H1 (cell line): ENCODE measurements around the gene PRRT1B. TPM values are rescaled to one million over a fixed set of nuclear protein-coding genes. Genes with fewer than 3 reads are reported as not detected.

Experiments used
- CTCF ChIA-PET: fragments of 300-600 bp; sonication (Branson Sonifier 250); formaldehyde crosslinking; loops from one replicate; lab custom pipeline; 2021; ENCODE audit not compliant: partially characterized antibody; lab: Charles Lee
- POLR2A ChIA-PET: fragments of 300-600 bp; sonication (Branson Sonifier 250); formaldehyde crosslinking; loops from one replicate; lab custom pipeline; 2021; ENCODE audit warnings: inconsistent platforms; ENCODE audit not compliant: partially characterized antibody; lab: Charles Lee
- DNase-seq, 2 experiments: peaks; one replicate each; pipeline versions ENCODE4 v3.0.0 to v3.0.0-alpha.2; 2010 to 2022; ENCODE audit warnings: low spot score in 2 of 2, low read depth in 1 of 2, mixed read lengths in 1 of 2
- FAIRE-seq: peaks from 2 replicates; lab custom pipeline; 2011; peaks lifted over from hg19 to GRCh38; lab: Jason Lieb, UNC
- H2AFZ ChIP-seq: 2 replicates; pipeline ENCODE4 v1.8.1; 2012; ENCODE audit warnings: low read length, inconsistent platforms
- H2AK5ac ChIP-seq: 2 replicates; pipeline ENCODE4 v1.6.1; 2013; ENCODE audit warnings: low read depth, low read length
- H2BK120ac ChIP-seq: replicated peaks from 2 replicates; pipeline ENCODE3; 2013; ENCODE audit warnings: low read depth, low read length, inconsistent platforms
- H2BK12ac ChIP-seq: 2 replicates; pipeline ENCODE4 v1.6.1; 2013; ENCODE audit warnings: low read depth, low read length
- H2BK15ac ChIP-seq: 2 replicates; pipeline ENCODE4 v1.6.1; 2013; ENCODE audit warnings: low read length
- H2BK20ac ChIP-seq: 2 replicates; pipeline ENCODE4 v1.6.1; 2013; ENCODE audit warnings: low read length
- H2BK5ac ChIP-seq: 2 replicates; pipeline ENCODE4 v1.6.1; 2013; ENCODE audit warnings: low read depth, low read length
- H3K14ac ChIP-seq: 2 replicates; pipeline ENCODE4 v1.6.1; 2013; ENCODE audit warnings: inconsistent platforms; ENCODE audit not compliant: insufficient read length
- H3K18ac ChIP-seq: 2 replicates; pipeline ENCODE4 v1.6.1; 2013; ENCODE audit warnings: low read length; ENCODE audit errors: extremely low read depth
- H3K23ac ChIP-seq: 2 replicates; pipeline ENCODE4 v1.6.1; 2013; ENCODE audit warnings: inconsistent platforms; ENCODE audit not compliant: insufficient read length
- H3K23me2 ChIP-seq: 2 replicates; pipeline ENCODE4 v1.6.1; 2013; ENCODE audit warnings: low read depth, low read length
- H3K27ac ChIP-seq: 2 replicates; pipeline ENCODE4 v1.6.1; 2011; ENCODE audit warnings: low read depth, low read length, inconsistent platforms
- H3K27me3 ChIP-seq, 4 experiments: replicated peaks in 1 of 4; 1 replicate in 1 of 4; 2 replicates in 3 of 4; pipeline versions ENCODE4 v1.6.1 to v1.8.1; 2011 to 2013; ENCODE audit warnings: low read length in 3 of 4, mild to moderate bottlenecking in 3 of 4, inconsistent platforms in 2 of 4, mixed read lengths in 2 of 4, moderate library complexity in 1 of 4; ENCODE audit not compliant: control insufficient read depth in 3 of 4, insufficient read depth in 3 of 4; ENCODE audit errors: extremely low read depth in 1 of 4
- H3K36me3 ChIP-seq, 4 experiments: 2 replicates each; pipeline versions ENCODE4 v1.6.1 to v1.8.1; 2011 to 2013; ENCODE audit warnings: mild to moderate bottlenecking in 4 of 4, low read length in 3 of 4, moderate library complexity in 2 of 4, control low read depth in 1 of 4, inconsistent platforms in 1 of 4; ENCODE audit not compliant: insufficient read depth in 4 of 4, control insufficient read depth in 2 of 4
- H3K4ac ChIP-seq: replicated peaks from 2 replicates; pipeline ENCODE3; 2013; ENCODE audit warnings: low read length, low read depth, mixed read lengths, inconsistent platforms; ENCODE audit not compliant: insufficient read length
- H3K4me1 ChIP-seq, 4 experiments: replicated peaks in 1 of 4; 1 replicate in 1 of 4; 2 replicates in 3 of 4; pipeline versions ENCODE4 v1.6.1 to v1.8.1; 2011 to 2013; ENCODE audit warnings: low read length in 3 of 4, inconsistent platforms in 2 of 4, mixed read lengths in 1 of 4; ENCODE audit not compliant: insufficient read depth in 4 of 4, control insufficient read depth in 3 of 4
- H3K4me2 ChIP-seq, 2 experiments: 2 replicates each; pipeline versions ENCODE4 v1.6.1 to v1.8.1; 2011 to 2013; ENCODE audit warnings: low read depth in 2 of 2, low read length in 2 of 2, control low read depth in 1 of 2, inconsistent platforms in 1 of 2, mild to moderate bottlenecking in 1 of 2; ENCODE audit not compliant: insufficient read depth in 1 of 2
- H3K4me3 ChIP-seq, 4 experiments: fragments of 200-600, 300-600 bp in 1 of 4; sonication (generic), shearing (Covaris generic), sonication (Bioruptor Twin) in 1 of 4; 2 replicates each; pipeline versions ENCODE4 v1.5.1 to v1.8.1; 2011 to 2016; ENCODE audit warnings: low read length in 4 of 4, low read depth in 3 of 4, control low read depth in 2 of 4, inconsistent platforms in 2 of 4, mild to moderate bottlenecking in 2 of 4, mixed read lengths in 1 of 4, moderate library complexity in 1 of 4; ENCODE audit not compliant: insufficient read depth in 2 of 4; ENCODE audit errors: extremely low read depth in 1 of 4
- H3K56ac ChIP-seq: replicated peaks from 2 replicates; pipeline ENCODE3; 2013; ENCODE audit warnings: low read depth, mild to moderate bottlenecking, mixed read lengths, low read length, inconsistent platforms; ENCODE audit not compliant: insufficient read length
- H3K79me1 ChIP-seq: 2 replicates; pipeline ENCODE4 v1.6.1; 2013; ENCODE audit warnings: low read depth, low read length, control low read depth
- H3K79me2 ChIP-seq, 2 experiments: 2 replicates each; pipeline versions ENCODE4 v1.6.1 to v1.8.1; 2012 to 2013; ENCODE audit warnings: low read length in 2 of 2, mild to moderate bottlenecking in 2 of 2, inconsistent platforms in 1 of 2; ENCODE audit not compliant: insufficient read depth in 2 of 2, control insufficient read depth in 1 of 2
- H3K9ac ChIP-seq, 4 experiments: replicated peaks in 1 of 4; 1 replicate in 1 of 4; 2 replicates in 3 of 4; pipeline versions ENCODE4 v1.6.1 to v1.8.1; 2011 to 2013; ENCODE audit warnings: low read depth in 3 of 4, low read length in 3 of 4, control low read depth in 2 of 4, mild to moderate bottlenecking in 2 of 4, moderate library complexity in 2 of 4, inconsistent platforms in 1 of 4; ENCODE audit errors: extremely low read depth in 1 of 4
- H3K9me3 ChIP-seq, 2 experiments: 2 replicates each; pipeline versions ENCODE4 v1.6.1 to v1.8.1; 2012 to 2013; ENCODE audit warnings: mild to moderate bottlenecking in 2 of 2, moderate library complexity in 2 of 2, control low read depth in 1 of 2, inconsistent platforms in 1 of 2, low read depth in 1 of 2, low read length in 1 of 2, mixed read lengths in 1 of 2; ENCODE audit not compliant: insufficient read depth in 2 of 2
- H4K20me1 ChIP-seq, 2 experiments: replicated peaks in 1 of 2; 2 replicates each; pipeline versions ENCODE3 to v1.8.1; 2011 to 2013; ENCODE audit warnings: inconsistent platforms in 2 of 2, low read length in 2 of 2, mild to moderate bottlenecking in 1 of 2; ENCODE audit not compliant: insufficient read depth in 2 of 2, control insufficient read depth in 1 of 2
- H4K5ac ChIP-seq: 2 replicates; pipeline ENCODE4 v1.6.1; 2013; ENCODE audit warnings: low read length, low read depth, mixed read lengths, inconsistent platforms; ENCODE audit not compliant: insufficient read length
- H4K8ac ChIP-seq: 2 replicates; pipeline ENCODE4 v1.8.0; 2013; ENCODE audit warnings: mild to moderate bottlenecking, moderate library complexity, low read length, inconsistent platforms; ENCODE audit not compliant: insufficient read depth; ENCODE audit errors: extremely low read depth
- H4K91ac ChIP-seq: replicated peaks from 2 replicates; pipeline ENCODE3; 2013; ENCODE audit warnings: low read length, mixed read lengths, inconsistent platforms; ENCODE audit not compliant: insufficient read length
- CHD1 ChIP-seq: IDR thresholded peaks from 2 replicates; pipeline ENCODE4 v1.6.1; 2012; ENCODE audit warnings: low read depth, low read length, improper control_type of control experiment
- CREB1 ChIP-seq: IDR thresholded peaks from 2 replicates; pipeline ENCODE4 v1.6.1; 2012; ENCODE audit warnings: inconsistent platforms
- EZH2 ChIP-seq: fragments of 200-600 bp; sonication (generic); IDR thresholded peaks from 2 replicates; pipeline ENCODE4 v1.7.1; 2012; ENCODE audit warnings: low read depth, mild to moderate bottlenecking, moderate library complexity, low read length, inconsistent platforms; ENCODE audit not compliant: severe bottlenecking
- HDAC6 ChIP-seq: IDR thresholded peaks from one replicate; pipeline ENCODE4 v1.7.1; 2012; ENCODE audit warnings: low read depth, mild to moderate bottlenecking, inconsistent platforms, low read length, moderate library complexity
- NANOG ChIP-seq: IDR thresholded peaks from 2 replicates; pipeline ENCODE4 v1.6.1; 2011; ENCODE audit warnings: low read length, low read depth, mild to moderate bottlenecking, inconsistent platforms; ENCODE audit not compliant: insufficient read depth, poor library complexity, severe bottlenecking
- PHF8 ChIP-seq: fragments of 200-600 bp; sonication (generic); conservative IDR thresholded peaks from 2 replicates; pipeline ENCODE4 v1.7.1; 2012; ENCODE audit warnings: low read depth, mild to moderate bottlenecking, inconsistent platforms, low read length, moderate library complexity
- RAD21 ChIP-seq, 2 experiments: IDR thresholded peaks in 1 of 2; conservative IDR thresholded peaks in 1 of 2; 2 replicates each; pipeline ENCODE4 v1.6.1; 2011; ENCODE audit warnings: low read depth in 2 of 2, low read length in 2 of 2, improper control_type of control experiment in 1 of 2, inconsistent platforms in 1 of 2, mild to moderate bottlenecking in 1 of 2, moderate library complexity in 1 of 2
- SIN3A ChIP-seq, 2 experiments: IDR thresholded peaks in 1 of 2; conservative IDR thresholded peaks in 1 of 2; 2 replicates each; pipeline ENCODE4 v1.6.1; 2011 to 2012; ENCODE audit warnings: low read length in 2 of 2, improper control_type of control experiment in 1 of 2, low read depth in 1 of 2, mild to moderate bottlenecking in 1 of 2
- SP1 ChIP-seq: IDR thresholded peaks from 2 replicates; pipeline ENCODE4 v1.6.1; 2011; ENCODE audit warnings: low read depth, low read length
- SRF ChIP-seq: IDR thresholded peaks from 2 replicates; pipeline ENCODE4 v1.6.1; 2011; ENCODE audit warnings: mild to moderate bottlenecking, low read depth, low read length, moderate library complexity
- SUZ12 ChIP-seq: fragments of 200-600 bp; sonication (generic); IDR thresholded peaks from 2 replicates; pipeline ENCODE4 v1.6.1; 2012; ENCODE audit warnings: mild to moderate bottlenecking, inconsistent platforms, low read length, moderate library complexity, mixed read lengths
- TBP ChIP-seq: IDR thresholded peaks from 2 replicates; pipeline ENCODE4 v1.6.1; 2011; ENCODE audit warnings: low read depth, low read length, improper control_type of control experiment
- TCF12 ChIP-seq: IDR thresholded peaks from 2 replicates; pipeline ENCODE4 v1.6.1; 2011; ENCODE audit warnings: low read depth, mild to moderate bottlenecking, low read length
- WGBS, 2 experiments: shearing (Covaris generic) in 1 of 2; methylation state at CpG; one replicate each; pipeline versions ENCODE4 v1.1.6 to v1.1.7; 2013 to 2015; ENCODE audit warnings: low lambda C conversion rate in 2 of 2, mixed read lengths in 2 of 2, inconsistent platforms in 1 of 2, low coverage in 1 of 2, missing lambda C conversion rate in 1 of 2; ENCODE audit not compliant: insufficient replicate concordance in 2 of 2, insufficient coverage in 1 of 2, insufficient read length in 1 of 2; ENCODE audit errors: extremely low coverage in 1 of 2, missing lambda C conversion rate in 1 of 2; 5-methylcytosine and 5-hydroxymethylcytosine counted together
- polyA plus RNA-seq, 7 experiments: library from polyadenylated mRNA; depleted of rRNA in 3 of 7; stranded (reverse) in 5 of 7; unstranded in 2 of 7; fragments of >200 nt in 5 of 7; fragments of 200-250 nt in 2 of 7; gene quantifications; 1 replicate in 5 of 7; 2 replicates in 1 of 7; 4 replicates in 1 of 7; pipeline versions ENCODE4 v1.2.1 to v1.2.3, GENCODE V29; 2011 to 2013; ENCODE audit warnings: missing spikeins in 2 of 7, mixed read lengths in 2 of 7
- total RNA-seq: library from RNA; stranded (reverse); fragmentation: NEBNext Ultra II Directional; extraction: Animal tissue kit (Norgen Biotek cat#: 25700); gene quantifications from 2 replicates; pipeline ENCODE4 v1.2.1, GENCODE V29; 2021

The PRRT1B gene
- total and polyA plus RNA-seq, 2 of the 8 experiments (the other 6 are each of a cell fraction or from before 2014, with no cell fraction given): 0.30 to 1.2 TPM

GRCh38 chr9:131593091-131593820, 47.9 kb downstream of the PRRT1B start:
- Histone ChIP-seq H4K8ac (no peak overlapping the region), H3K23ac (no peak overlapping the region), H2BK5ac (no peak overlapping the region), H2AK5ac (no peak overlapping the region), H3K4ac (no peak overlapping the region), H2BK120ac (no peak overlapping the region), H3K27ac (no peak overlapping the region), H3K36me3 (peaks cover 5 to 6% (median 5%) of the 10 kb centered on the region in 4 experiments; a peak in 7 of 8 replicates), H3K4me3 (no peak overlapping the region), H3K79me1 (no peaks in the 10 kb centered on the region), H4K20me1 (peaks cover 2 to 5% of the 10 kb centered on the region in 2 experiments), H4K5ac (no peak overlapping the region), H2AFZ (no peak overlapping the region), H3K4me2 (no peak overlapping the region), H3K9ac (no peak overlapping the region), H3K23me2 (no peaks in the 10 kb centered on the region), H3K4me1 (no peaks in the 10 kb centered on the region), H3K14ac (no peak overlapping the region), H3K56ac (no peak overlapping the region), H3K27me3 (no peaks in the 10 kb centered on the region), H2BK12ac (no peak overlapping the region), H3K18ac (no peak overlapping the region), H2BK15ac (no peak overlapping the region), H3K79me2 (no peaks in the 10 kb centered on the region), H3K9me3 (no peaks in the 10 kb centered on the region), H2BK20ac (no peak overlapping the region), H4K91ac (no peak overlapping the region)
- ChIA-PET POLR2A (interaction anchor here (1.1 to 1.4 kb wide), 2 partner anchors 16 to 70 kb away, joined by 3 read pairs; no protein-coding TSS in a partner anchor), CTCF (interaction anchor here (0.9 to 5.8 kb wide), 6 partner anchors 84 to 161 kb away, joined by 3 to 82 read pairs (median 4); partner anchors contain the start of gene RAPGEF1)
- DNase-seq: no peak
- no peak for FAIRE-seq
- 90% methylated on average over 15 of the region's 15 CpGs; no CpG with 5 or more reads in 1 of the 2 experiments for WGBS, 2 experiments
- TF ChIP-seq RAD21 (IDR thresholded peaks at IDR 0.05 in 1 of 2, conservative IDR thresholded peaks at IDR 0.05 in 1 of 2; ENCODE audit: low read depth in 2 of 2, low read length in 2 of 2) (no peak), EZH2 (no peak), SP1 (no peak), HDAC6 (no peak), CREB1 (no peak), CHD1 (no peak), TBP (no peak), SUZ12 (no peak), TCF12 (no peak), NANOG (no peak), SIN3A (conservative IDR thresholded peaks at IDR 0.05 in 1 of 2, IDR thresholded peaks at IDR 0.05 in 1 of 2; ENCODE audit: low read depth in 1 of 2, low read length in 2 of 2) (no peak), PHF8 (no peak), SRF (no peak)
